ENCODE results near the gene DNAJB6. TPM values are rescaled to one million over a fixed set of nuclear protein-coding genes. Genes with fewer than 3 reads are reported as not detected.
A peak's percentile ranks its signal among the peaks of the same experiment; 100 is the strongest.
"Not testable (repeated sequence)": the region's sequence is repeated elsewhere in the genome, so short reads cannot be mapped to it uniquely, and the experiment has no call there.

DNAJB6 gene
- total RNA-seq, 1 donor from 2014 or later = 129 TPM

- intact Hi-C loops (cut with DNase I) = no loop called here
- ATAC-seq (no peak), DNase-seq (ENCODE audit: low spot score) (peak; percentile 35)
These were observed 108.6 kb downstream of the DNAJB6 start for GRCh38 chr7:157445246-157445955.

- intact Hi-C loops (cut with DNase I) = no loop called here
- no peak for ATAC-seq
- DNase-seq (ENCODE audit: low spot score) = peak; percentile 40
These were observed 109.1 kb downstream of the DNAJB6 start for GRCh38 chr7:157445956-157446295.

GRCh38 chr7:157446322-157446721, 109.5 kb downstream of the DNAJB6 start:
- intact Hi-C loops (cut with DNase I) = no loop called here
- DNase-seq (ENCODE audit: low spot score) (peak; percentile 31), ATAC-seq (no peak)

- ATAC-seq; DNase-seq (ENCODE audit: low spot score); intact Hi-C loops (cut with DNase I): not testable (repeated sequence)
These were observed 117.2 kb downstream of the DNAJB6 start for GRCh38 chr7:157454003-157454402.

- peak; percentile 30 for DNase-seq (ENCODE audit: low spot score)
- no peak for ATAC-seq
- intact Hi-C loops (cut with DNase I) = no loop called here
These were observed 120.8 kb downstream of the DNAJB6 start for GRCh38 chr7:157457355-157458253.

GRCh38 chr7:157458254-157458633, 121.4 kb downstream of the DNAJB6 start:
- peak; percentile 41 for DNase-seq (ENCODE audit: low spot score)
- intact Hi-C loops (cut with DNase I) = no loop called here
- no peak for ATAC-seq

GRCh38 chr7:157459966-157460365, 123.2 kb downstream of the DNAJB6 start:
- no peak for ATAC-seq
- intact Hi-C loops (cut with DNase I) = no loop called here
- peak; percentile 23 for DNase-seq (ENCODE audit: low spot score)

- ATAC-seq (no peak), DNase-seq (ENCODE audit: low spot score) (peak; percentile 30)
- intact Hi-C loops (cut with DNase I) = no loop called here
These were observed 123.9 kb downstream of the DNAJB6 start for GRCh38 chr7:157460721-157461120.

- ATAC-seq = no peak
- intact Hi-C loops (cut with DNase I) = no loop called here
- peak; percentile 53 for DNase-seq (ENCODE audit: low spot score)
These were observed 125.0 kb downstream of the DNAJB6 start for GRCh38 chr7:157461573-157462418.

GRCh38 chr7:157462419-157462771, 125.6 kb downstream of the DNAJB6 start:
- DNase-seq (ENCODE audit: low spot score) (peak; percentile 40), ATAC-seq (no peak)
- intact Hi-C loops (cut with DNase I) = no loop called here

- intact Hi-C loops (cut with DNase I) = no loop called here
- ATAC-seq (no peak), DNase-seq (ENCODE audit: low spot score) (no peak)
These were observed 126.0 kb downstream of the DNAJB6 start for GRCh38 chr7:157462840-157463239.

- peak; percentile 31 for DNase-seq (ENCODE audit: low spot score)
- intact Hi-C loops (cut with DNase I) = no loop called here
These were observed 126.4 kb downstream of the DNAJB6 start for GRCh38 chr7:157463245-157463644.

GRCh38 chr7:157464111-157464970, 127.5 kb downstream of the DNAJB6 start:
- ATAC-seq (no peak), DNase-seq (ENCODE audit: low spot score) (no peak)
- intact Hi-C loops (cut with DNase I) = no loop called here

More at GRCh38 chr7:157463245-157463644, 126.4 kb downstream of the DNAJB6 start:
- ATAC-seq = no peak

GRCh38 chr7:157464971-157465886, 128.4 kb downstream of the DNAJB6 start:
- DNase-seq (ENCODE audit: low spot score) = no peak
- ATAC-seq = no peak
- intact Hi-C loops (cut with DNase I) = loop anchor here (5.0 kb wide), 1 partner anchor 1277 kb away; no protein-coding TSS in a partner anchor

- no peak for DNase-seq (ENCODE audit: low spot score)
- ATAC-seq = peak; percentile 64
- intact Hi-C loops (cut with DNase I) = loop anchor here (5.0 kb wide), 1 partner anchor 1276 kb away; no protein-coding TSS in a partner anchor
These were observed 129.4 kb downstream of the DNAJB6 start for GRCh38 chr7:157465891-157466866.

GRCh38 chr7:157466867-157467261, 130.1 kb downstream of the DNAJB6 start:
- DNase-seq (ENCODE audit: low spot score) (no peak), ATAC-seq (no peak)
- intact Hi-C loops (cut with DNase I) = loop anchor here (5.0 kb wide), 1 partner anchor 1275 kb away; no protein-coding TSS in a partner anchor

Measured in sciatic nerve (tissue), 2 donors.